PC-3 (cell line): Measurements from ENCODE around the gene ARMC5. TPM values are rescaled to one million over a fixed set of nuclear protein-coding genes. Genes with fewer than 3 reads are reported as not detected.

Experiments
- ATAC-seq: fragments of 200-7000 bp; cut with Tn5 transposase; 2 replicates; pipeline ENCODE4 v1.9.1; 2020; ENCODE audit warnings: mild to moderate bottlenecking, moderate library complexity
- BruUV-seq: library from RNA; stranded (reverse); fragments of 400-500 nt; replicated peaks from 2 replicates; lab custom pipeline; 2021; lab: Mats Ljungman, UMichigan
- CTCF ChIA-PET: fragments of 300-600 bp; sonication (Branson Sonifier 250); formaldehyde crosslinking; loops from one replicate; lab custom pipeline; 2022; ENCODE audit warnings: antibody characterized with exemption; lab: Charles Lee
- POLR2A ChIA-PET: fragments of 300-600 bp; sonication (Branson Sonifier 250); formaldehyde crosslinking; loops from one replicate; lab custom pipeline; 2022; ENCODE audit warnings: antibody characterized with exemption; ENCODE audit not compliant: unreplicated experiment; lab: Charles Lee
- DNase-seq: peaks from one replicate; pipeline ENCODE4 v3.0.0-alpha.2; 2015
- H2AFZ ChIP-seq: fragments of 300-600 bp; sonication (generic); 2 replicates; pipeline ENCODE4 v1.6.0; 2016; ENCODE audit warnings: antibody characterized with exemption, low read length
- H3F3A ChIP-seq: fragments of 300-600 bp; sonication (generic); one replicate; pipeline ENCODE4 v1.6.0; 2017; ENCODE audit warnings: antibody characterized with exemption, low read length, control low read depth, mild to moderate bottlenecking; ENCODE audit not compliant: unreplicated experiment
- H3K27ac ChIP-seq: fragments of 300-600 bp; sonication (generic); 2 replicates; pipeline ENCODE4 v1.5.1; 2016; ENCODE audit warnings: mild to moderate bottlenecking, low read length
- H3K27me3 ChIP-seq: fragments of 300-600 bp; sonication (generic); 2 replicates; pipeline ENCODE4 v1.6.1; 2016; ENCODE audit warnings: low read length, mixed read lengths
- H3K36me3 ChIP-seq: fragments of 300-600 bp; sonication (generic); 2 replicates; pipeline ENCODE4 v1.6.1; 2016; ENCODE audit warnings: low read depth, mixed run types, low read length, mixed read lengths
- H3K4me1 ChIP-seq: fragments of 300-600 bp; sonication (generic); 2 replicates; pipeline ENCODE4 v1.5.1; 2016; ENCODE audit warnings: low read length; ENCODE audit not compliant: insufficient read depth
- H3K4me2 ChIP-seq: fragments of 300-600 bp; sonication (generic); 2 replicates; pipeline ENCODE4 v1.6.0; 2016; ENCODE audit warnings: low read length
- H3K4me3 ChIP-seq: fragments of 300-600 bp; sonication (generic); 2 replicates; pipeline ENCODE4 v1.5.1; 2016; ENCODE audit warnings: mild to moderate bottlenecking, low read length, mixed read lengths
- H3K79me2 ChIP-seq: fragments of 300-600 bp; sonication (generic); 2 replicates; pipeline ENCODE4 v1.6.1; 2017; ENCODE audit warnings: low read length, mixed read lengths
- H3K9ac ChIP-seq: fragments of 300-600 bp; sonication (generic); 2 replicates; pipeline ENCODE4 v1.6.0; 2016; ENCODE audit warnings: mild to moderate bottlenecking, low read length
- H3K9me2 ChIP-seq: fragments of 300-600 bp; sonication (generic); replicated peaks from 2 replicates; pipeline ENCODE4 v1.6.1; 2016; ENCODE audit warnings: mixed run types, low read length, mixed read lengths
- H3K9me3 ChIP-seq: fragments of 300-600 bp; sonication (generic); 2 replicates; pipeline ENCODE4 v1.6.1; 2016; ENCODE audit warnings: low read length, mixed read lengths
- H4K20me1 ChIP-seq: fragments of 300-600 bp; sonication (generic); 2 replicates; pipeline ENCODE4 v1.6.1; 2016; ENCODE audit warnings: low read length, mixed read lengths
- CTCF ChIP-seq: fragments of 300-600 bp; sonication (generic); conservative IDR thresholded peaks from 2 replicates; pipeline ENCODE4 v1.5.1; 2017; ENCODE audit warnings: antibody characterized with exemption, low read depth, mild to moderate bottlenecking, low read length
- EZH2 ChIP-seq: fragments of 300-600 bp; sonication (generic); IDR thresholded peaks from one replicate; pipeline ENCODE4 v1.6.1; 2017; ENCODE audit warnings: antibody characterized with exemption, mild to moderate bottlenecking, low read length; ENCODE audit not compliant: unreplicated experiment
- EZH2phosphoT487 ChIP-seq: fragments of 300-600 bp; sonication (generic); IDR thresholded peaks from 2 replicates; pipeline ENCODE4 v1.6.1; 2018; ENCODE audit warnings: mild to moderate bottlenecking, antibody characterized with exemption, low read length, borderline replicate concordance
- intact Hi-C: fragments of 100-400 bp; cut with micrococcal nuclease; formaldehyde crosslinking; loops from 2 replicates; pipeline ENCODE4 v1.9.0; 2023
- total RNA-seq: library from RNA; depleted of rRNA; stranded (reverse); fragments of >200 nt; gene quantifications from 2 replicates; pipeline ENCODE4 v1.2.3, GENCODE V29; 2014

The ARMC5 gene
- total RNA-seq, 1 experiment from 2014 or later = 5.8 TPM

- Histone ChIP-seq H3F3A (no peaks in the 10 kb centered on the region), H3K4me2 (no peak overlapping the region), H4K20me1 (no peaks in the 10 kb centered on the region), H3K27me3 (no peaks in the 10 kb centered on the region), H3K27ac (no peak overlapping the region), H3K4me3 (no peak overlapping the region), H3K36me3 (no peaks in the 10 kb centered on the region), H3K79me2 (no peaks in the 10 kb centered on the region), H3K9me2 (no peaks in the 10 kb centered on the region), H3K4me1 (no peaks in the 10 kb centered on the region), H3K9ac (no peak overlapping the region), H3K9me3 (no peaks in the 10 kb centered on the region), H2AFZ (no peak overlapping the region)
- BruUV-seq = no TSS peak
- intact Hi-C loops = no loop called here
- ChIA-PET CTCF (no interaction called here), POLR2A (no interaction called here)
- DNase-seq (no peak), ATAC-seq (no peak)
- no peak for TF ChIP-seq EZH2
- TF ChIP-seq EZH2phosphoT487 = no peak
- TF ChIP-seq CTCF = no peak
Observed at GRCh38 chr16:31423241-31423640, 36.1 kb upstream of the ARMC5 start.

GRCh38 chr16:31423801-31424200 is 35.5 kb upstream of the ARMC5 start:
- BruUV-seq = no TSS peak
- Histone ChIP-seq H2AFZ (no peak overlapping the region), H3K9me3 (no peaks in the 10 kb centered on the region), H3K36me3 (no peaks in the 10 kb centered on the region), H3K4me3 (no peak overlapping the region), H4K20me1 (no peaks in the 10 kb centered on the region), H3F3A (no peaks in the 10 kb centered on the region), H3K4me1 (no peaks in the 10 kb centered on the region), H3K4me2 (no peak overlapping the region), H3K9me2 (no peaks in the 10 kb centered on the region), H3K79me2 (no peaks in the 10 kb centered on the region), H3K9ac (no peak overlapping the region), H3K27me3 (no peaks in the 10 kb centered on the region), H3K27ac (no peak overlapping the region)
- no peak for ATAC-seq
- ChIA-PET POLR2A (no interaction called here), CTCF (no interaction called here)
- intact Hi-C loops = no loop called here
- no peak for DNase-seq
- TF ChIP-seq EZH2 (no peak), EZH2phosphoT487 (no peak), CTCF (no peak)

- H3K79me2 ChIP-seq = no peaks in the 10 kb centered on the region
- no peaks in the 10 kb centered on the region for H3F3A ChIP-seq
- DNase-seq = no peak
- no peaks in the 10 kb centered on the region for H3K9me2 ChIP-seq
- H3K27me3 ChIP-seq = no peaks in the 10 kb centered on the region
- H3K4me3 ChIP-seq = no peak overlapping the region
- no peak overlapping the region for H3K27ac ChIP-seq
- ChIA-PET CTCF (no interaction called here), POLR2A (no interaction called here)
- no TSS peak for BruUV-seq
- no peaks in the 10 kb centered on the region for H3K36me3 ChIP-seq
- intact Hi-C loops = no loop called here
- H3K4me1 ChIP-seq = no peaks in the 10 kb centered on the region
- no peak overlapping the region for H3K4me2 ChIP-seq
- no peak for TF ChIP-seq EZH2phosphoT487
- TF ChIP-seq CTCF = no peak
- TF ChIP-seq EZH2 = no peak
- no peak for ATAC-seq
- no peak overlapping the region for H3K9ac ChIP-seq
- H4K20me1 ChIP-seq = no peaks in the 10 kb centered on the region
- no peak overlapping the region for H2AFZ ChIP-seq
- H3K9me3 ChIP-seq = no peaks in the 10 kb centered on the region
Observed at GRCh38 chr16:31427441-31428278, 31.6 kb upstream of the ARMC5 start.
